ENCODE measurements around the gene ZNF565.
A peak's percentile ranks its signal among the peaks of the same experiment; 100 is the strongest.
"Not testable (repeated sequence)": the region's sequence is repeated elsewhere in the genome, so short reads cannot be mapped to it uniquely, and the experiment has no call there.

ZNF565 gene

DNA sequence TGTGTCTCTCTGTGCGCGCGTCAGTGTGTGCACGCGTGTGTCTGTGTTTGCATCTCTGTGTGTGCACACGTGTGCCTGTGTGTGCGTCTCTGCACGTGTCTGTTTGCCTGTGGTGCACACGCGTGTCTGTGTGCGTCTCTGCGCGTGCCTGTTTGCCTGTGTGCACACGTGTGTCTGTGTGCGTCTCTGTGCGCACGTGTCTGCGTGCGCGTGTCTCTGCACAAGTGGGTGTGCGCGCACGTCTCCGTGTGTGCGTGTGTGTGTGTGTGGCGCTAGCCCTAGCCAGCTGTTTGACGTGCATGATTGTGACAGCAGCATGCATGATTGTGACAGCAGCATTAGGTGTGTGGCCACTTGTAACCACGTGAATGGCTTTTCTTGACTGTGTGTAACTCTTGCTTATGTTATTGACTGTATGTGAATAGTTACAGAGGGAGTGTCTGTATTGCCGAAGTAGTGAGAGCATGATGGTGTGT is 31.6 kb upstream of the ZNF565 start:
- Histone ChIP-seq H3K27ac (ENCODE audit: low read depth, low read length) (no peak overlapping the region), H3K4me3 (ENCODE audit: low read depth in 1 of 5, low read length in 5 of 5) (peak overlapping the region; percentile 31 to 71 (median 60)), H3K9ac (ENCODE audit: low read length in 5 of 5) (peak overlapping the region in 1 of 5 donors; percentile 25), H3K36me3 (ENCODE audit: control insufficient read depth in 5 of 5, insufficient read depth in 5 of 5, low read length in 5 of 5) (no peaks in the 10 kb centered on the region), H3K27me3 (ENCODE audit: control insufficient read depth in 5 of 5, insufficient read depth in 4 of 5, low read length in 5 of 5) (peaks cover 0 to 11% (median 0%) of the 10 kb centered on the region in 5 donors), H3K4me1 (ENCODE audit: control insufficient read depth in 5 of 5, insufficient read depth in 5 of 5, low read length in 5 of 5) (peaks cover 3 to 17% (median 15%) of the 10 kb centered on the region in 5 donors), H3K9me3 (ENCODE audit: control insufficient read depth in 5 of 5, low read length in 5 of 5) (peaks cover 0 to 15% (median 8%) of the 10 kb centered on the region in 5 donors)

DNA sequence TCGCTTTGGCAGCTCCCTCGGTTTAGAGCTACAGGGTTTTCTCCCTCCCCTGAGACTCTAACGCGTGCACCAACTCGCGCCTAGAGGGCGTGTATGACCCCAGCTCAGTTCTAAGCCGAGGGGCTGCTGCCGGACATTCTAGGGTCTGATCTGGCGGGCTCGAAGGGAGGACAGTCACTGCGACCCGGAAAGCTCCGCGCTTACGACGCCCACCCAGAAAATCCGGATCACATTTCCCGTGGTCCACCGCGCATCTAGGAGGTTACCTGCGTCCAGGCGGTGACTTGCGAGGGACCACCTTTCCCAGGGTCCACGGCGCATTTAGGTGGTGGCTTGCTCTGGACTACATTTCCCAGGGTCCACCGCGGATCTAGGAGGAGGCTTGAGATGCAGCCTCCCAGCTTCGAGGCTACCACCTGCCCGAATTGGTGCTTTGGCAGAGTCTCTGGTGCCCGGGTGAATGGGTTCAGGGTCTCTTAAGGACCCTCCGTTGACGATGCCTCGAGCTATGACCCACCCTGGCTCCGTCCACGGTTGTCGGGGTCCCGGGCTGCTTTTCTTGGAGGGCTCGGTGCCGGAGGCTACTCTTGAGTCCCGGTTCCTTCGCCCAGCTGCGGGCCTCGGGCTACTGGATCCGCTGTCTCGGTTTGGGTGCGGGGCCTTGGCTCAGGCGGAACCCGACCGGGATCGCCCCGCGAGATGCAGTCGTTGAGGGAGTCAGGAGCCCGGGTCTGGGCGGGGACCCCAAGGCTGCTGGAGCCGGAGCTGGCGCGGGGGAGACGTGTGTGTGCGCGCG is 30.9 kb upstream of the ZNF565 start:
- Histone ChIP-seq H3K4me3 (ENCODE audit: low read depth in 1 of 5, low read length in 5 of 5) (peak overlapping the region; percentile 56 to 77 (median 60)), H3K36me3 (ENCODE audit: control insufficient read depth in 5 of 5, insufficient read depth in 5 of 5, low read length in 5 of 5) (no peaks in the 10 kb centered on the region), H3K9ac (ENCODE audit: low read length in 5 of 5) (peak overlapping the region in 2 of 5 donors; percentile 56 to 61), H3K4me1 (ENCODE audit: control insufficient read depth in 5 of 5, insufficient read depth in 5 of 5, low read length in 5 of 5) (peaks cover 3 to 17% (median 15%) of the 10 kb centered on the region in 5 donors), H3K9me3 (ENCODE audit: control insufficient read depth in 5 of 5, low read length in 5 of 5) (peaks cover 0 to 19% (median 8%) of the 10 kb centered on the region in 5 donors), H3K27me3 (ENCODE audit: control insufficient read depth in 5 of 5, insufficient read depth in 4 of 5, low read length in 5 of 5) (peaks cover 0 to 11% (median 0%) of the 10 kb centered on the region in 5 donors), H3K27ac (ENCODE audit: low read depth, low read length) (no peak overlapping the region)

DNA sequence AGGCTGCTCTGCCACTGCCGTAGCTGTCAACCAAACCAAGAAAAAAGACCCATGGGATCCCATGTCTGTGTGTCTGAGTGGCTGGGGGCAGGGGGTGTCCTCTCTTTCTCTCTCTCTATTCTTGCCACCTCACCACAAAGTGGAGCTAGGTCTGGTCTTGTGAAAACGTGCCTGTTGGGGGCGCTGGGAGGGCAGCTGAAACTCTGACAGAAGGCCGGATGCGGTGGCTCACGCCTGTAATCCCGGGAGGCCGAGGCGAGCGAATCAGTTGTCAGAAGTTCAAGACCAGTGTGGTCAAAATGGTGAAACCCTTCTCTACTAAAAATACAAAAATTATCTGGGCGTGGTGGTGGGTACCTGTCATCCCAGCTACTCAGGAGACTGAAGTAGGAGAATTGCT is 29.6 kb upstream of the ZNF565 start:
- peaks cover 0 to 7% (median 4%) of the 10 kb centered on the region in 5 donors for H3K36me3 ChIP-seq (ENCODE audit: control insufficient read depth in 5 of 5, insufficient read depth in 5 of 5, low read length in 5 of 5)
- no peak overlapping the region for H3K4me3 ChIP-seq (ENCODE audit: low read depth in 1 of 5, low read length in 5 of 5)
- no peak overlapping the region for H3K9ac ChIP-seq (ENCODE audit: low read length in 5 of 5)
- H3K9me3 ChIP-seq (ENCODE audit: control insufficient read depth in 5 of 5, low read length in 5 of 5) = peaks cover 0 to 22% (median 8%) of the 10 kb centered on the region in 5 donors
- H3K27me3 ChIP-seq (ENCODE audit: control insufficient read depth in 5 of 5, insufficient read depth in 4 of 5, low read length in 5 of 5) = peaks cover 0 to 11% (median 0%) of the 10 kb centered on the region in 5 donors
- no peak overlapping the region for H3K27ac ChIP-seq (ENCODE audit: low read depth, low read length)
- H3K4me1 ChIP-seq (ENCODE audit: control insufficient read depth in 5 of 5, insufficient read depth in 5 of 5, low read length in 5 of 5) = peaks cover 3 to 17% (median 15%) of the 10 kb centered on the region in 5 donors

DNA sequence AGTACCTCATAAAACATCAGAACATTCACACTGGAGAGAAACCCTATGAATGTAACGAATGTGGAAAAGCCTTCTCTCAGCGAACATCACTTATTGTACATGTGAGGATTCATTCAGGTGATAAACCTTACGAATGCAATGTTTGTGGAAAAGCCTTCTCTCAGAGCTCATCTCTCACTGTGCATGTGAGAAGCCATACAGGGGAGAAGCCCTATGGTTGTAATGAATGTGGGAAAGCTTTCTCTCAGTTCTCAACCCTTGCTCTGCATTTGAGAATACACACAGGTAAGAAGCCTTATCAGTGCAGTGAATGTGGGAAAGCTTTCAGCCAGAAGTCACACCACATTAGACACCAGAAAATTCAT is 22.5 kb upstream of the ZNF565 start:
- Histone ChIP-seq H3K27me3 (ENCODE audit: control insufficient read depth in 5 of 5, insufficient read depth in 4 of 5, low read length in 5 of 5) (no peaks in the 10 kb centered on the region), H3K4me1 (ENCODE audit: control insufficient read depth in 5 of 5, insufficient read depth in 5 of 5, low read length in 5 of 5) (peaks cover 0 to 7% (median 0%) of the 10 kb centered on the region in 5 donors), H3K9ac (ENCODE audit: low read length in 5 of 5) (no peak overlapping the region), H3K9me3 (ENCODE audit: control insufficient read depth in 5 of 5, low read length in 5 of 5) (peaks cover 5 to 15% (median 12%) of the 10 kb centered on the region in 5 donors), H3K27ac (ENCODE audit: low read depth, low read length) (no peak overlapping the region), H3K4me3 (ENCODE audit: low read depth in 1 of 5, low read length in 5 of 5) (peak overlapping the region in 3 of 5 donors; percentile 6 to 33 (median 21)), H3K36me3 (ENCODE audit: control insufficient read depth in 5 of 5, insufficient read depth in 5 of 5, low read length in 5 of 5) (peaks cover 37 to 62% (median 58%) of the 10 kb centered on the region in 5 donors)

DNA sequence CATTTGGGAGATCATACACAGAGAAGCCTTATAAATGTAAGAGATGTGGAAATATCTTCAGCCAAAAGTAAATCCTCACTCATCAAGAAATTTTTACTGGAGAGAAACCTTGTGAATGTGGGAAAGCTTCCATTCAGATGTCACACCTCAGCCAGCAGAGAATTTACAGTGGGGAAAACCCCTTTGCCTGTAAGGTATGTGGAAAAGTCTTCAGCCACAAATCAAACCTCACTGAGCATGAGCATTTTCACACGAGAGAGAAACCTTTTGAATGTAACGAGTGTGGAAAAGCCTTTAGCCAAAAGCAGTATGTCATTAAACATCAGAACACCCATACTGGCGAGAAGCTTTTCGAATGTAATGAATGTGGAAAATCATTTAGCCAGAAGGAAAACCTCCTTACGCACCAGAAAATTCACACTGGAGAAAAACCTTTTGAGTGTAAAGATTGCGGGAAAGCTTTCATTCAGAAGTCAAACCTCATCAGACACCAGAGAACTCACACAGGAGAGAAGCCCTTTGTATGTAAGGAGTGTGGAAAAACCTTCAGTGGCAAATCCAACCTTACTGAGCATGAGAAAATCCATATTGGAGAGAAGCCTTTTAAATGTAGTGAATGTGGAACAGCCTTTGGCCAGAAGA is 22.0 kb upstream of the ZNF565 start:
- peaks cover 5 to 15% (median 12%) of the 10 kb centered on the region in 5 donors for H3K9me3 ChIP-seq (ENCODE audit: control insufficient read depth in 5 of 5, low read length in 5 of 5)
- H3K4me1 ChIP-seq (ENCODE audit: control insufficient read depth in 5 of 5, insufficient read depth in 5 of 5, low read length in 5 of 5) = peaks cover 0 to 7% (median 0%) of the 10 kb centered on the region in 5 donors
- peak overlapping the region in 3 of 5 donors; percentile 17 to 33 (median 21) for H3K4me3 ChIP-seq (ENCODE audit: low read depth in 1 of 5, low read length in 5 of 5)
- no peaks in the 10 kb centered on the region for H3K27me3 ChIP-seq (ENCODE audit: control insufficient read depth in 5 of 5, insufficient read depth in 4 of 5, low read length in 5 of 5)
- H3K9ac ChIP-seq (ENCODE audit: low read length in 5 of 5) = peak overlapping the region in 1 of 5 donors; percentile 8
- H3K27ac ChIP-seq (ENCODE audit: low read depth, low read length) = no peak overlapping the region
- H3K36me3 ChIP-seq (ENCODE audit: control insufficient read depth in 5 of 5, insufficient read depth in 5 of 5, low read length in 5 of 5) = peaks cover 37 to 67% (median 63%) of the 10 kb centered on the region in 5 donors

- not testable (repeated sequence) for H3K27ac ChIP-seq (ENCODE audit: low read depth, low read length); H3K4me3 ChIP-seq (ENCODE audit: low read depth in 1 of 5, low read length in 5 of 5); H3K9ac ChIP-seq (ENCODE audit: low read length in 5 of 5); H3K4me1 ChIP-seq (ENCODE audit: control insufficient read depth in 5 of 5, insufficient read depth in 5 of 5, low read length in 5 of 5); H3K27me3 ChIP-seq (ENCODE audit: control insufficient read depth in 5 of 5, insufficient read depth in 4 of 5, low read length in 5 of 5)
- Histone ChIP-seq H3K9me3 (ENCODE audit: control insufficient read depth in 5 of 5, low read length in 5 of 5) (peaks cover 5 to 12% (median 10%) of the 10 kb centered on the region in 5 donors), H3K36me3 (ENCODE audit: control insufficient read depth in 5 of 5, insufficient read depth in 5 of 5, low read length in 5 of 5) (peaks cover 46 to 86% (median 81%) of the 10 kb centered on the region in 5 donors)
Measured at GRCh38 chr19:36233626-36234025, 19.2 kb upstream of the ZNF565 start.

- Histone ChIP-seq H3K36me3 (ENCODE audit: control insufficient read depth in 5 of 5, insufficient read depth in 5 of 5, low read length in 5 of 5) (peaks cover 19 to 61% (median 42%) of the 10 kb centered on the region in 5 donors), H3K9me3 (ENCODE audit: control insufficient read depth in 5 of 5, low read length in 5 of 5) (peaks cover 0 to 3% (median 0%) of the 10 kb centered on the region in 5 donors), H3K9ac (ENCODE audit: low read length in 5 of 5) (peak overlapping the region in 2 of 5 donors; percentile 51 to 56), H3K4me1 (ENCODE audit: control insufficient read depth in 5 of 5, insufficient read depth in 5 of 5, low read length in 5 of 5) (peaks cover 0 to 16% (median 10%) of the 10 kb centered on the region in 5 donors), H3K27ac (ENCODE audit: low read depth, low read length) (no peak overlapping the region), H3K27me3 (ENCODE audit: control insufficient read depth in 5 of 5, insufficient read depth in 4 of 5, low read length in 5 of 5) (no peaks in the 10 kb centered on the region), H3K4me3 (ENCODE audit: low read depth in 1 of 5, low read length in 5 of 5) (no peak overlapping the region)
Measured at GRCh38 chr19:36225219-36225892, 10.9 kb upstream of the ZNF565 start.

DNA sequence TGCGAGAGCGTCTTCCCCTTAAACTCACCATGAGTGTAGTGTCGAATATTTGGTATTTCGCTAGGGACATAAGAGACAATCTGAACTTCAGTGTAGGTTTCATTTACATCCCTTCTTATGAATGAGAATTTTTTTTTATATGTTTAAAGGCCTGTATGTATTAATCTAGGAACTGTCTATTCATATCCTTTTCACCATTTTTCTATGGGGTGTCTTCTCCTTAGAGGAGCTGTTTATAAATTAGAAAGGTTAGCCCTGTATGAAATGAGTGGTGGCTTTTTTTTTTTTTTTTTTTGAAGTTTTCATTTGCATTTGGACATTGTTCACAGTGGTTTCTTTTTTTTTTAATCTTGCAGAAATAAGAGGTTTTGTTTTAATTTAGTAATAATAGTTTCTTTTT is 8.0 kb upstream of the ZNF565 start:
- H3K9ac ChIP-seq (ENCODE audit: low read length in 5 of 5) = no peak overlapping the region
- no peak overlapping the region for H3K27ac ChIP-seq (ENCODE audit: low read depth, low read length)
- H3K4me3 ChIP-seq (ENCODE audit: low read depth in 1 of 5, low read length in 5 of 5) = no peak overlapping the region
- H3K4me1 ChIP-seq (ENCODE audit: control insufficient read depth in 5 of 5, insufficient read depth in 5 of 5, low read length in 5 of 5) = peaks cover 0 to 16% (median 10%) of the 10 kb centered on the region in 5 donors
- H3K36me3 ChIP-seq (ENCODE audit: control insufficient read depth in 5 of 5, insufficient read depth in 5 of 5, low read length in 5 of 5) = peaks cover 6 to 43% (median 17%) of the 10 kb centered on the region in 5 donors
- H3K9me3 ChIP-seq (ENCODE audit: control insufficient read depth in 5 of 5, low read length in 5 of 5) = no peaks in the 10 kb centered on the region
- H3K27me3 ChIP-seq (ENCODE audit: control insufficient read depth in 5 of 5, insufficient read depth in 4 of 5, low read length in 5 of 5) = no peaks in the 10 kb centered on the region

DNA sequence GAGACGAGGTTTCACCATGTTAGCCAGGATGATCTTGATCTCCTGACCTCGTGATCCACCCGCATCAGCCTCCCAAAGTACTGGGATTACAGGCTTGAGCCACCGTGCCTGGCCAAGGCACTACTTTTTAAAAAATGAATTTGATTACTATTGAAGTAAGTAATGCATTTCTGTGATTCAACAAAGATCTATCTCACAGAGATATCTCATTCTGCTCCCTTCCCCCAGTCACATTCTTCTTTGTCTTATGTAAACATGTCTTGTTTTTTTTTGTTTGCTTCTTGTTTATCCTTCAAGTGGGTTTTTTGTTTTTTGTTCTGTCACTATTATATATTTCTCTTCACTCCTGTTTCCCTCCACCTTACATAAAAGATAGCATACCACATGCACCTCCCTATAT is 7.0 kb upstream of the ZNF565 start:
- no peaks in the 10 kb centered on the region for H3K9me3 ChIP-seq (ENCODE audit: control insufficient read depth in 5 of 5, low read length in 5 of 5)
- peaks cover 0 to 19% (median 14%) of the 10 kb centered on the region in 5 donors for H3K4me1 ChIP-seq (ENCODE audit: control insufficient read depth in 5 of 5, insufficient read depth in 5 of 5, low read length in 5 of 5)
- H3K36me3 ChIP-seq (ENCODE audit: control insufficient read depth in 5 of 5, insufficient read depth in 5 of 5, low read length in 5 of 5) = peaks cover 5 to 36% (median 15%) of the 10 kb centered on the region in 5 donors
- H3K27ac ChIP-seq (ENCODE audit: low read depth, low read length) = no peak overlapping the region
- no peak overlapping the region for H3K9ac ChIP-seq (ENCODE audit: low read length in 5 of 5)
- H3K4me3 ChIP-seq (ENCODE audit: low read depth in 1 of 5, low read length in 5 of 5) = no peak overlapping the region
- H3K27me3 ChIP-seq (ENCODE audit: control insufficient read depth in 5 of 5, insufficient read depth in 4 of 5, low read length in 5 of 5) = no peaks in the 10 kb centered on the region
